GM12873 (cell line): ENCODE measurements around the gene XDH.

ENCODE experiments used
- TF ChIP-seq, protein P1 (sequence below): IDR thresholded peaks from 2 replicates; pipeline ENCODE4 v1.5.1; 2012; ENCODE audit warnings: low read depth, mild to moderate bottlenecking, moderate library complexity, low read length, control low read depth; ENCODE audit not compliant: insufficient read depth; ENCODE audit errors: missing control alignments

Gene XDH

GRCh38 chr2:31333527-31334183, 80.9 kb downstream of the XDH start:
- TF ChIP-seq, protein P1, sequence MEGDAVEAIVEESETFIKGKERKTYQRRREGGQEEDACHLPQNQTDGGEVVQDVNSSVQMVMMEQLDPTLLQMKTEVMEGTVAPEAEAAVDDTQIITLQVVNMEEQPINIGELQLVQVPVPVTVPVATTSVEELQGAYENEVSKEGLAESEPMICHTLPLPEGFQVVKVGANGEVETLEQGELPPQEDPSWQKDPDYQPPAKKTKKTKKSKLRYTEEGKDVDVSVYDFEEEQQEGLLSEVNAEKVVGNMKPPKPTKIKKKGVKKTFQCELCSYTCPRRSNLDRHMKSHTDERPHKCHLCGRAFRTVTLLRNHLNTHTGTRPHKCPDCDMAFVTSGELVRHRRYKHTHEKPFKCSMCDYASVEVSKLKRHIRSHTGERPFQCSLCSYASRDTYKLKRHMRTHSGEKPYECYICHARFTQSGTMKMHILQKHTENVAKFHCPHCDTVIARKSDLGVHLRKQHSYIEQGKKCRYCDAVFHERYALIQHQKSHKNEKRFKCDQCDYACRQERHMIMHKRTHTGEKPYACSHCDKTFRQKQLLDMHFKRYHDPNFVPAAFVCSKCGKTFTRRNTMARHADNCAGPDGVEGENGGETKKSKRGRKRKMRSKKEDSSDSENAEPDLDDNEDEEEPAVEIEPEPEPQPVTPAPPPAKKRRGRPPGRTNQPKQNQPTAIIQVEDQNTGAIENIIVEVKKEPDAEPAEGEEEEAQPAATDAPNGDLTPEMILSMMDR, result peak; percentile 94

- TF ChIP-seq, protein P1, result no peak
Observed at GRCh38 chr2:31333046-31333445, 81.5 kb downstream of the XDH start.

DNA sequence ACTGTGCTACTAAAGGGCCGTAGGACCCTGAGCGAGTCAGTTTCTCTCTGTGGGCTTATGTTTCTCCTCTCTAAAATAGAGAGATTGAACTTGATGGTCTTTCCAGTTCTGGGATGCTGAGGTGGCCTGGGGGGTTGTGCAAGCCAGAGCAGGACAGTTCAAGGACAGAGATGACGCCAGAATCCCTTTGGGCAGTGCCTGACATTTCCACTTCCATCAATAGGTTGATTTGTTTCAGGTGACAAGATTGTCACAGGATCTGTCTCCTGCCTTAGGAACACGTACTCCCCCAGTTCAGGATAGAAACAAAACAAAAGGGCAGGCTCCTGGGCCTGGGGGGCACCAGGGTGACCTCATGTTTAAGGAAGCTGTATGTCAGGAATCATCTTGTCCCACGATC, 82.0 kb downstream of the XDH start:
- TF ChIP-seq, protein P1, result no peak

- TF ChIP-seq, protein P1, result no peak
Observed at GRCh38 chr2:31331156-31331555, 83.4 kb downstream of the XDH start.

GRCh38 chr2:31329081-31329625, 85.4 kb downstream of the XDH start:
- TF ChIP-seq, protein P1, result no peak

- TF ChIP-seq, protein P1, result no peak
Observed at GRCh38 chr2:31328026-31328425, 86.5 kb downstream of the XDH start.

DNA sequence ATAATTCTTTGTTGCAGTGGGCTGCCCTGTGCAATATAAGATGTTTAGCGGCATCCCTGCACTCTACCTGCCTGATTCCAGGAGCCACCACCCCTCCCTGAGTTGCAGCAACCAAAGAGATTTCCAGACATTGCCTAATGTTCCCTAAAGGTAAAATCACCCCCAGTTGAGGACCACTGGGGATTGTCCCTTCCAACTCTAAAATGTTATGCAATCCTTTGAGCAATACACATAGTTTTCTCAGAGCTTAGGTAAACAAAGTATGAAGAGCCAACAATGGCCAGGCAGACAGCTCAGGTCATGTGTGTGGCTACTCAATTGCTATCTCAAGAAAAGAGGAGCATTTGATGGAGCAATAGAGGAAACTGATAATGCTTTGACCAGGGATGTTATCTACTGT, 87.0 kb downstream of the XDH start:
- TF ChIP-seq, protein P1, result no peak
